H9 (cell line): ENCODE measurements around the gene WBP1L. TPM values are rescaled to one million over a fixed set of nuclear protein-coding genes. Genes with fewer than 3 reads are reported as not detected.

ENCODE experiments used
- DNase-seq: peaks from one replicate; pipeline ENCODE4 v3.0.0-alpha.2; 2017
- H2AFZ ChIP-seq: one replicate; pipeline ENCODE4 v1.6.1; 2013; ENCODE audit warnings: mild to moderate bottlenecking, low read length, control low read depth, moderate library complexity
- H2AK5ac ChIP-seq: 2 replicates; pipeline ENCODE4 v1.6.1; 2013; ENCODE audit warnings: low read length, control low read depth, mixed read lengths; ENCODE audit not compliant: insufficient read length
- H2BK120ac ChIP-seq: one replicate; pipeline ENCODE4 v1.6.1; 2013; ENCODE audit warnings: low read depth, mild to moderate bottlenecking, low read length, control low read depth, inconsistent platforms; ENCODE audit not compliant: poor library complexity, severe bottlenecking
- H2BK12ac ChIP-seq: 2 replicates; pipeline ENCODE4 v1.6.1; 2013; ENCODE audit warnings: low read length, control low read depth, mixed read lengths, low read depth; ENCODE audit not compliant: insufficient read length
- H2BK15ac ChIP-seq: 2 replicates; pipeline ENCODE4 v1.6.1; 2013; ENCODE audit warnings: low read depth, low read length, control low read depth
- H2BK20ac ChIP-seq: one replicate; pipeline ENCODE4 v1.6.1; 2013; ENCODE audit warnings: low read depth, mild to moderate bottlenecking, low read length, control low read depth, inconsistent platforms; ENCODE audit not compliant: poor library complexity, severe bottlenecking
- H2BK5ac ChIP-seq: 2 replicates; pipeline ENCODE4 v1.6.1; 2013; ENCODE audit warnings: low read length, control low read depth, mixed read lengths; ENCODE audit not compliant: insufficient read length
- H3K14ac ChIP-seq: 2 replicates; pipeline ENCODE4 v1.6.1; 2013; ENCODE audit warnings: low read length, control low read depth; ENCODE audit not compliant: insufficient read depth
- H3K18ac ChIP-seq: 2 replicates; pipeline ENCODE4 v1.6.1; 2013; ENCODE audit warnings: low read depth, mild to moderate bottlenecking, mixed read lengths, low read length, control low read depth; ENCODE audit not compliant: insufficient read length
- H3K23ac ChIP-seq: 2 replicates; pipeline ENCODE4 v1.6.1; 2013; ENCODE audit warnings: low read length, control low read depth, mixed read lengths, low read depth; ENCODE audit not compliant: insufficient read length
- H3K23me2 ChIP-seq: 2 replicates; pipeline ENCODE4 v1.6.1; 2013; ENCODE audit warnings: low read depth, mild to moderate bottlenecking, mixed read lengths, low read length, control low read depth; ENCODE audit not compliant: insufficient read length, poor library complexity, severe bottlenecking
- H3K27ac ChIP-seq: 2 replicates; pipeline ENCODE4 v1.5.1; 2013; ENCODE audit warnings: low read length, control low read depth, mixed read lengths, low read depth; ENCODE audit not compliant: insufficient read length
- H3K27me3 ChIP-seq: 2 replicates; pipeline ENCODE4 v1.6.1; 2013; ENCODE audit warnings: low read length, control low read depth, inconsistent platforms; ENCODE audit not compliant: insufficient read depth
- H3K4ac ChIP-seq: 2 replicates; pipeline ENCODE4 v1.6.1; 2013; ENCODE audit warnings: low read depth, mild to moderate bottlenecking, control low read depth, inconsistent platforms, low read length, moderate library complexity
- H3K4me1 ChIP-seq: 2 replicates; pipeline ENCODE4 v1.6.1; 2013; ENCODE audit warnings: low read length, control low read depth, inconsistent platforms; ENCODE audit not compliant: insufficient read depth
- H3K4me2 ChIP-seq: 2 replicates; pipeline ENCODE4 v1.6.1; 2013; ENCODE audit warnings: low read length, control low read depth, mixed read lengths; ENCODE audit not compliant: insufficient read length, insufficient read depth
- H3K56ac ChIP-seq: 2 replicates; pipeline ENCODE4 v1.6.1; 2013; ENCODE audit warnings: low read depth, mild to moderate bottlenecking, mixed read lengths, low read length, control low read depth; ENCODE audit not compliant: insufficient read length
- H3K79me1 ChIP-seq: 2 replicates; pipeline ENCODE4 v1.6.1; 2013; ENCODE audit warnings: low read depth, mild to moderate bottlenecking, moderate library complexity, low read length, control low read depth, inconsistent platforms; ENCODE audit not compliant: insufficient read depth, poor library complexity, severe bottlenecking
- H3K79me2 ChIP-seq: 2 replicates; pipeline ENCODE4 v1.6.1; 2013; ENCODE audit warnings: low read length, control low read depth, inconsistent platforms; ENCODE audit not compliant: insufficient read depth
- H3K9ac ChIP-seq: 2 replicates; pipeline ENCODE4 v1.6.1; 2013; ENCODE audit warnings: low read length, control low read depth, mixed read lengths; ENCODE audit not compliant: insufficient read length; ENCODE audit errors: extremely low read depth
- H3K9me3 ChIP-seq: one replicate; pipeline ENCODE4 v1.6.1; 2013; ENCODE audit warnings: low read depth, low read length, inconsistent platforms; ENCODE audit not compliant: control insufficient read depth
- H3T11ph ChIP-seq: one replicate; pipeline ENCODE4 v1.6.1; 2013; ENCODE audit warnings: mild to moderate bottlenecking, low read length, control low read depth, inconsistent platforms
- H4K20me1 ChIP-seq: one replicate; pipeline ENCODE4 v1.6.1; 2013; ENCODE audit not compliant: control insufficient read depth, insufficient read length, insufficient read depth
- H4K5ac ChIP-seq: 2 replicates; pipeline ENCODE4 v1.6.1; 2013; ENCODE audit warnings: low read depth, mild to moderate bottlenecking, mixed read lengths, low read length, control low read depth; ENCODE audit not compliant: insufficient read length
- H4K8ac ChIP-seq: replicated peaks from 2 replicates; pipeline ENCODE4 v1.6.1; 2013; ENCODE audit warnings: low read length, control low read depth, mixed read lengths, low read depth; ENCODE audit not compliant: insufficient read length
- H4K91ac ChIP-seq: 2 replicates; pipeline ENCODE4 v1.6.1; 2013; ENCODE audit warnings: low read depth, mild to moderate bottlenecking, moderate library complexity, mixed read lengths, low read length, control low read depth; ENCODE audit not compliant: insufficient read length
- H3K27ac Mint-ChIP-seq, 3 experiments: 2 replicates in 2 of 3; 3 replicates in 1 of 3; pipeline ENCODE4 v1.8.0; 2020 to 2021; ENCODE audit warnings: mixed read lengths in 3 of 3, mild to moderate bottlenecking in 1 of 3, moderate library complexity in 1 of 3
- H3K27me3 Mint-ChIP-seq: 2 replicates; pipeline ENCODE4 v1.8.0; 2021; ENCODE audit warnings: low read depth, mild to moderate bottlenecking, moderate library complexity, mixed read lengths
- H3K36me3 Mint-ChIP-seq, 3 experiments: 2 replicates in 2 of 3; 3 replicates in 1 of 3; pipeline ENCODE4 v1.8.0; 2020 to 2021; ENCODE audit warnings: low read depth in 3 of 3, mixed read lengths in 3 of 3; ENCODE audit not compliant: insufficient read depth in 1 of 3
- H3K4me1 Mint-ChIP-seq, 2 experiments: 2 replicates each; pipeline ENCODE4 v1.8.0; 2020; ENCODE audit warnings: mixed read lengths in 2 of 2
- H3K4me3 Mint-ChIP-seq, 2 experiments: 2 replicates in 1 of 2; 3 replicates in 1 of 2; pipeline ENCODE4 v1.8.0; 2020 to 2021; ENCODE audit warnings: mild to moderate bottlenecking in 2 of 2, mixed read lengths in 2 of 2, moderate library complexity in 1 of 2
- H3K9me3 Mint-ChIP-seq, 2 experiments: 2 replicates in 1 of 2; 3 replicates in 1 of 2; pipeline ENCODE4 v1.8.0; 2020; ENCODE audit warnings: mild to moderate bottlenecking in 2 of 2, mixed read lengths in 2 of 2, moderate library complexity in 1 of 2
- CTCF ChIP-seq: fragments of 200-600 bp; sonication (generic); conservative IDR thresholded peaks from 3 replicates; pipeline ENCODE4 v1.8.0; 2021; ENCODE audit warnings: antibody characterized with exemption, mild to moderate bottlenecking
- WGBS: extraction: QIAGEN DNeasy Blood & Tissue Kit; methylation state at CpG from one replicate; pipeline ENCODE4 v1.1.7; 2013; ENCODE audit warnings: missing lambda C conversion rate, low lambda C conversion rate, mixed read lengths; ENCODE audit not compliant: insufficient read length; ENCODE audit errors: extremely low coverage; 5-methylcytosine and 5-hydroxymethylcytosine counted together
- total RNA-seq: library from RNA; stranded (reverse); gene quantifications from 2 replicates; pipeline ENCODE4 v1.2.1, GENCODE V29; 2021

The WBP1L gene
- total RNA-seq, 1 experiment from 2014 or later = 23.8 TPM

- Mint-ChIP-seq H3K27me3 (no peaks in the 10 kb centered on the region), H3K9me3 (peaks cover 0 to 5% of the 10 kb centered on the region in 2 experiments; a peak in 2 of 5 replicates), H3K36me3 (peaks cover 16 to 60% (median 41%) of the 10 kb centered on the region in 3 experiments; a peak in 6 of 7 replicates), H3K4me1 (peaks cover 35 to 48% of the 10 kb centered on the region in 2 experiments), H3K27ac (peak overlapping the region in 2 of 3 experiments; percentile 70 to 83; a peak in 4 of 7 replicates), H3K4me3 (no peak overlapping the region)
- Histone ChIP-seq H3K23me2 (peaks cover under 1% of the 10 kb centered on the region), H2BK12ac (no peak overlapping the region), H3K18ac (no peak overlapping the region), H2AK5ac (no peak overlapping the region), H2BK15ac (no peak overlapping the region), H2AFZ (no peak overlapping the region), H3K27ac (no peak overlapping the region), H2BK20ac (no peak overlapping the region), H4K8ac (no peak overlapping the region), H2BK120ac (no peak overlapping the region), H3K4ac (no peak overlapping the region), H3K27me3 (no peaks in the 10 kb centered on the region), H3K9me3 (no peaks in the 10 kb centered on the region), H4K91ac (no peak overlapping the region), H3K4me1 (peaks cover 7% of the 10 kb centered on the region; the same call in 1 of the 2 replicates), H3K4me2 (no peak overlapping the region), H2BK5ac (no peak overlapping the region), H3K79me2 (peaks cover under 1% of the 10 kb centered on the region; the same call in 1 of the 2 replicates), H3K14ac (no peak overlapping the region), H4K5ac (no peak overlapping the region), H3K23ac (no peak overlapping the region), H3K56ac (no peak overlapping the region), H3T11ph (no peak overlapping the region), H3K79me1 (no peaks in the 10 kb centered on the region), H4K20me1 (no peaks in the 10 kb centered on the region), H3K9ac (no peak overlapping the region)
- no peak for DNase-seq
- no peak for TF ChIP-seq CTCF
- no CpG with 5 or more reads among the region's 3 CpGs for WGBS
Measured at GRCh38 chr10:102720337-102720736, 23.4 kb upstream of the WBP1L start.
